GM13977 (cell line): ENCODE measurements around the gene WDR7.

Source experiments
- DNase-seq: peaks from one replicate; pipeline ENCODE4 v3.0.0; 2012; ENCODE audit warnings: low spot score
- in situ Hi-C: fragments of 300-500 bp; cut with MboI; formaldehyde crosslinking; loops from one replicate; pipeline ENCODE4 v1.12.0; 2022; ENCODE audit warnings: low sequenced_read_pairs, low pct_unique_long_range_greater_than_20kb, mixed read lengths, inconsistent platforms; ENCODE audit not compliant: unreplicated experiment
- TF ChIP-seq, protein P1 (sequence below): IDR thresholded peaks from 2 replicates; pipeline ENCODE4 v1.5.1; 2012; ENCODE audit warnings: mild to moderate bottlenecking, control low read depth; ENCODE audit not compliant: insufficient read depth; ENCODE audit errors: extremely low read depth, missing control alignments

The WDR7 gene

GRCh38 chr18:56952026-56952425 is 300.9 kb downstream of the WDR7 start:
- TF ChIP-seq, protein P1, sequence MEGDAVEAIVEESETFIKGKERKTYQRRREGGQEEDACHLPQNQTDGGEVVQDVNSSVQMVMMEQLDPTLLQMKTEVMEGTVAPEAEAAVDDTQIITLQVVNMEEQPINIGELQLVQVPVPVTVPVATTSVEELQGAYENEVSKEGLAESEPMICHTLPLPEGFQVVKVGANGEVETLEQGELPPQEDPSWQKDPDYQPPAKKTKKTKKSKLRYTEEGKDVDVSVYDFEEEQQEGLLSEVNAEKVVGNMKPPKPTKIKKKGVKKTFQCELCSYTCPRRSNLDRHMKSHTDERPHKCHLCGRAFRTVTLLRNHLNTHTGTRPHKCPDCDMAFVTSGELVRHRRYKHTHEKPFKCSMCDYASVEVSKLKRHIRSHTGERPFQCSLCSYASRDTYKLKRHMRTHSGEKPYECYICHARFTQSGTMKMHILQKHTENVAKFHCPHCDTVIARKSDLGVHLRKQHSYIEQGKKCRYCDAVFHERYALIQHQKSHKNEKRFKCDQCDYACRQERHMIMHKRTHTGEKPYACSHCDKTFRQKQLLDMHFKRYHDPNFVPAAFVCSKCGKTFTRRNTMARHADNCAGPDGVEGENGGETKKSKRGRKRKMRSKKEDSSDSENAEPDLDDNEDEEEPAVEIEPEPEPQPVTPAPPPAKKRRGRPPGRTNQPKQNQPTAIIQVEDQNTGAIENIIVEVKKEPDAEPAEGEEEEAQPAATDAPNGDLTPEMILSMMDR = no peak
- in situ Hi-C loops = no loop called here
- DNase-seq = no peak

- DNase-seq = no peak
- in situ Hi-C loops = no loop called here
- TF ChIP-seq, protein P1 = no peak
Measured at GRCh38 chr18:56953428-56954198, 302.5 kb downstream of the WDR7 start.

- DNase-seq = no peak
- TF ChIP-seq, protein P1 = no peak
- in situ Hi-C loops = no loop called here
Measured at GRCh38 chr18:56955490-56955889, 304.3 kb downstream of the WDR7 start.

DNA sequence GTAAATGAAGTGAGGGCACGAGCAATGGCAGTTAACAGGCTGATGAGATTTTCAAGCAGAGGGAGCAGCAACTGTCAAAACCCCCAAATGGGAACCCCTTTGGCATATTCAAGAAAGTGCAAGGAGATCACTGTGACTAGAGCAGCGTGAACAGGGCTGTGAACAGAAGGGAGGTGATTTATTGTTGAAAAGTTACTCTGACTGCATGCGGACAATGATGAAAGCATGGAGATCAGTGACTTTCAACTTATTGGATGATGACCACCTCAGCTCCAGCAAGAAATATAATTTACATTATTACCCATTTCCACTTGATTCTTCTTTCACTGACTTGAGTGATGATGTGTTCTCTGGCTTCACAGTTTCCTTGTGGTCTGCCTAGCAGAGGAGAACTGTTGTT is 308.0 kb downstream of the WDR7 start:
- TF ChIP-seq, protein P1 = no peak
- DNase-seq = no peak

GRCh38 chr18:56962322-56962721 is 311.2 kb downstream of the WDR7 start:
- TF ChIP-seq, protein P1 = no peak
- in situ Hi-C loops = no loop called here
- no peak for DNase-seq

More for the DNA sequence above, 308.0 kb downstream of the WDR7 start:
- in situ Hi-C loops = no loop called here

DNA sequence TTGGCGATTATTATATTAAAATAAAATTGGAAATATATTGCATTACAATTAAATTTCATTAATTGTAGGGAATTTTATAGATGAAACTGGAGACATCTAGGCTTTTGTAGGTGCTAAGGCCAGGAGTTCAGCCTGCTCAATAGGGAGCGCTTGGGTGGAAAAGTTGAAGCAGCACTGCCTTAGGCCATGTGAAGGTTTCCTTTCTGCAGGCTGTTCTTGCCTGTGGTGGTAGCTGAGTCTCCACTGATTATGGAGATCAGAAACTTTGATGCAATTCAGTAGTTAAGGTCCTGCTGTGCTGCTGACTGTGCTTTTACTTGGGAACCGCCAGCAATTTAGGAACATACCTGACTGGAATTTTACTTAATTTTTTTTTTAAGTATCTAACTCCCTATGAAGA is 315.9 kb downstream of the WDR7 start:
- DNase-seq = no peak
- in situ Hi-C loops = no loop called here
- TF ChIP-seq, protein P1 = no peak
